Right lobe of liver (tissue), 6 donors: Measurements from ENCODE around the gene SNRPA. TPM values are rescaled to one million over a fixed set of nuclear protein-coding genes. Genes with fewer than 3 reads are reported as not detected.

Experiments
- ATAC-seq, 4 donors: fragments of 200-7000 bp; cut with Tn5 transposase; one replicate each; pipeline ENCODE4 v1.9.1; 2020; ENCODE audit warnings: mild to moderate bottlenecking in 4 of 4, moderate library complexity in 4 of 4
- DNase-seq, 3 donors: peaks; one replicate each; pipeline ENCODE4 v3.0.0-alpha.2; 2020
- H3K27ac ChIP-seq, 3 donors: fragments of 200-600 bp; one replicate each; pipeline ENCODE4 v1.8.0; 2022
- H3K27me3 ChIP-seq, 2 donors: fragments of 200-600 bp; one replicate each; pipeline ENCODE4 v1.8.0; 2022
- H3K36me3 ChIP-seq, 4 donors: fragments of 200-600 bp; sonication (generic) in 1 of 4; one replicate each; pipeline versions ENCODE4 v1.5.1 to v1.8.0; 2017 to 2022; ENCODE audit warnings: control low read depth in 1 of 4
- H3K4me1 ChIP-seq, 4 donors: fragments of 200-600 bp; sonication (generic) in 1 of 4; one replicate each; pipeline versions ENCODE4 v1.5.1 to v1.8.0; 2017 to 2022; ENCODE audit warnings: control low read depth in 1 of 4
- H3K4me3 ChIP-seq, 3 donors: fragments of 200-600 bp; one replicate each; pipeline ENCODE4 v1.8.0; 2022
- H3K9me3 ChIP-seq, 4 donors: fragments of 200-600 bp; sonication (generic) in 1 of 4; one replicate each; pipeline versions ENCODE4 v1.5.1 to v1.8.0; 2017 to 2022; ENCODE audit warnings: control low read depth in 1 of 4
- CTCF ChIP-seq, 4 donors: fragments of 200-600 bp in 3 of 4; fragments of 450-650 bp in 1 of 4; IDR thresholded peaks; one replicate each; pipeline versions ENCODE4 v1.5.1 to v1.8.0; 2016 to 2022; ENCODE audit warnings: antibody characterized with exemption in 4 of 4, mild to moderate bottlenecking in 2 of 4
- POLR2A ChIP-seq: fragments of 450-650 bp; IDR thresholded peaks from one replicate; pipeline ENCODE4 v1.6.1; 2017; ENCODE audit warnings: antibody characterized with exemption, mild to moderate bottlenecking
- WGBS: methylation state at CpG from one replicate; pipeline ENCODE4 v1.1.6; 2018; ENCODE audit warnings: low coverage, low lambda C conversion rate; ENCODE audit not compliant: insufficient coverage; ENCODE audit errors: missing lambda C conversion rate; 5-methylcytosine and 5-hydroxymethylcytosine counted together
- intact Hi-C, 2 donors: fragments of 100-400 bp; cut with DNase I; formaldehyde crosslinking; loops; one replicate each; pipeline versions ENCODE4 v1.11.2 to v1.14.1; 2022
- long read RNA-seq: library from polyadenylated mRNA; unstranded; transcript quantifications from one replicate; pipeline ENCODE4 v2.0.0, GENCODE V29; 2019
- total RNA-seq, 6 experiments: library from RNA; depleted of rRNA in 2 of 6; stranded (reverse); fragments of >200 nt in 2 of 6; fragmentation: NEBNext Ultra II Directional in 3 of 6; extraction: Animal tissue kit (Norgen Biotek cat#: 25700) in 3 of 6; gene quantifications; one replicate each; pipeline versions ENCODE4 v1.1.0 to v1.2.4, GENCODE V29; 2016 to 2023
- donor health status: DM: no; HTN: yes; CAD: no.
- donor health status: DM: no; HTN: no; CAD: no.
- donor health status: DM: no; HTN: no; CAD: no.
- donor health status: DM: no; HTN: yes; CAD: no.
- donor health status: DM: no; HTN: yes; CAD: no.

Gene SNRPA
- 10 to 100 TPM; 21.4 to 33.1 (median 24.7) TPM for total RNA-seq
- long read RNA-seq: 0 reads

DNA sequence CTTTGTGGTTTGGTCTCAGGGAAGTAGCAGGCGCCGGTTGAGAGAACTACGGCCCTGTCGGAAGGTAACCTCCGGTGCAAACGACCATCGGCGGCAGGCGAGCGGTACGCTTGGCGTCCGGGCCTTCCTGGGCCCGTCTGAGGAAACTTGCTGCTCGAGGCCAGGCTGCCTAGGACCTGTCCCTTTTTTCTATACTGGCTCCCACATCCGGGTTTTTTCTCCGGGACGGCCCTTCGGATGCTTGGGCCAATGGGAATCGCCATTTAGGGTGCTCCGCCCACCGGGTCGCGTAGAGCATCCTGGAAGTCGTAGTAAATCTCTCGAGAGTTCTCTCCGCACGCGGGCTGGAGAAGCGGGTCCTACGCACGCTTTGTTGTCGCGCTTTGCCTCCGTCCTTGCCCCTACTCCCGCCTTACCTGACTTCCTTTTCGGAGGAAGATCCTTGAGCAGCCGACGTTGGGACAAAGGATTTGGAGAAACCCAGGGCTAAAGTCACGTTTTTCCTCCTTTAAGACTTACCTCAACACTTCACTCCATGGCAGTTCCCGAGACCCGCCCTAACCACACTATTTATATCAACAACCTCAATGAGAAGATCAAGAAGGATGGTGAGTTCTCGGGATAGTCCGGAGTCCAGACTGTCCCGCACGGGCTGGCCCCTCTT is at the start of gene SNRPA:
SNRPA (plus strand) TSS at position 330 of the 664 bp plus-strand sequence; CDS start at position 536, 206 bp downstream.
- WGBS: under 1% methylated on average over 31 of the region's 46 CpGs
- intact Hi-C loops: no loop called here
- H3K27me3 ChIP-seq: no peaks in the 10 kb centered on the region
- H3K9me3 ChIP-seq: no peaks in the 10 kb centered on the region
- peak; percentile 96 to 97 (median 97) for DNase-seq
- H3K36me3 ChIP-seq: peaks cover 0 to 6% (median under 1%) of the 10 kb centered on the region in 4 donors
- H3K4me3 ChIP-seq: peak within 1 kb of the TSS; percentile 59 to 73 (median 66)
- peak; percentile 75 to 82 (median 78) for ATAC-seq
- peak within 1 kb of the TSS; percentile 89 to 92 (median 89) for H3K27ac ChIP-seq
- TF ChIP-seq POLR2A (peak; percentile 84), CTCF (IDR thresholded peaks at IDR 0.05) (no peak)
- peaks cover 0 to 47% (median 18%) of the 10 kb centered on the region in 4 donors for H3K4me1 ChIP-seq

DNA sequence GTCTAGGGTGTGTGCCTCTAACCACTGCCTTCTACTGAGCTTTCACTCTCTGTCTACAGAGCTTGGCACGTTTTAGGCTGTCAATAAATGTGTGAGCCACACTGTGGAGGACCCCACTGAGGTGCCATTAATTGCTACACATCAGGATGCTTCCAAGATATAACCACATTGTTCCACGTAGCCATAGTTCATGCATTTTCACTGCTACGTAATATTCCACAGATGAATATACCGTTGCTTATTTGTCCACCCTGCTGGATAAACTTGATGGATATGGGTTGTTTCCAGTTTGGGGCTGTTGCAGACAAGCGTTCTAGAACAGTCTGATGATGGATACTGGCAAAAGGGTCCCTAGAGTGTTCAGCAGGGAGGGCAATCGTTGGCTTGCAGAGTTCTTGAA is 49.2 kb upstream of the SNRPA start:
- H3K36me3 ChIP-seq: peaks cover 0 to 64% (median 6%) of the 10 kb centered on the region in 4 donors
- intact Hi-C loops: no loop called here
- H3K27me3 ChIP-seq: no peaks in the 10 kb centered on the region
- 100% methylated on average over 4 of the region's 6 CpGs for WGBS
- no peak overlapping the region for H3K27ac ChIP-seq
- DNase-seq: no peak
- no peaks in the 10 kb centered on the region for H3K9me3 ChIP-seq
- H3K4me1 ChIP-seq: no peaks in the 10 kb centered on the region
- H3K4me3 ChIP-seq: no peak overlapping the region
- TF ChIP-seq POLR2A (no peak), CTCF (IDR thresholded peaks at IDR 0.05) (no peak)
- ATAC-seq: no peak

GRCh38 chr19:40702337-40703012 is 48.5 kb upstream of the SNRPA start:
- H3K4me1 ChIP-seq: no peaks in the 10 kb centered on the region
- H3K36me3 ChIP-seq: peaks cover 0 to 70% (median 5%) of the 10 kb centered on the region in 4 donors
- H3K27me3 ChIP-seq: no peaks in the 10 kb centered on the region
- ATAC-seq (peak; percentile 9 to 53 (median 34)), DNase-seq (no peak)
- H3K9me3 ChIP-seq: no peaks in the 10 kb centered on the region
- TF ChIP-seq CTCF (IDR thresholded peaks at IDR 0.05) (peak in 1 of 4 donors; percentile 18), POLR2A (no peak)
- H3K27ac ChIP-seq: no peak overlapping the region
- H3K4me3 ChIP-seq: no peak overlapping the region
- 79% methylated on average over 4 of the region's 18 CpGs for WGBS
- intact Hi-C loops: no loop called here

DNA sequence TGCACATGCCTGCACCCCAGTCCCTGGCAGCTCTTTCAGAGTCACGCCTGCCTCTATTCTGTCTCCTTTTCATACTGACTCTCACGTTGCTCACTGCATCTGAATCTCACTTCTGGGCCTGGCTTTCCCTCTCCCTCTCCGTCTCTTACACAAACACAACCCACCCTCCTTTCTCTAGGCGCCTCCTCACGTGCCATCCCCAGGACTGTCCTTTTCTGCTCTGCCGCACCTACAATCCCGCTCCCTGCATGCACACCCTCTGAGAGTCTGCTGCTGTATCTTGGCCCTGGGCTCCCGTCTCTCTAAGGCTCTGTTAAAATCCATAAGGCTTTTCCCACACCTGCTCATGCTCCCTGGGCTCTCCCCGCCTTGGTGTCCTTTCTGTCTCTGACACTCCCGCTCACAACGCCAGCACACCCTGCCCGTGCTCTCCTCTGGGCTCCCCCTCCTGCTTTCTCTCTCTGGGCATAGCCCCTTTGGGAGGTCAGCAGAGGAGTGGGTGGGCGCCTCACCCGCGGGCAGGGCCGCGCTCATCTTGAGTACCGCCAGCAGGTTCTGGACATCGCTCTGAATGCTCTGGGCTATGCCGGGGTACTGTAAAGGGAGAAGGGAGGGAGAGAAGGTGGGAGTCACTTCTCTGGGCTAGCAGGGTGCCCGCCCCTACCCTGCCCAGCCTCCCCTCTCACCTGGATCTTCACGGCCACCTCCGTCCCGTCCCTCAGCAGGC is 47.8 kb upstream of the SNRPA start:
- Histone ChIP-seq H3K4me1 (no peaks in the 10 kb centered on the region), H3K4me3 (no peak overlapping the region), H3K36me3 (peaks cover 0 to 77% (median 7%) of the 10 kb centered on the region in 4 donors), H3K27me3 (no peaks in the 10 kb centered on the region), H3K27ac (no peak overlapping the region), H3K9me3 (no peaks in the 10 kb centered on the region)
- TF ChIP-seq CTCF (IDR thresholded peaks at IDR 0.05): no peak
- ATAC-seq (no peak), DNase-seq (no peak)
- WGBS: 94% methylated on average over 21 of the region's 24 CpGs
- intact Hi-C loops: no loop called here
